Neural cell (in vitro differentiated cells): ENCODE data around the gene ST3GAL3. TPM values are rescaled to one million over a fixed set of nuclear protein-coding genes. Genes with fewer than 3 reads are reported as not detected.

Source experiments
- H2AFZ ChIP-seq: fragments of 200-600, 300-800 bp; sonication (generic), shearing (Covaris generic); 2 replicates; pipeline ENCODE4 v1.6.0; 2014; ENCODE audit warnings: low read depth, mild to moderate bottlenecking, antibody characterized with exemption, low read length, moderate library complexity
- H3F3A ChIP-seq: fragments of 200-600 bp; shearing (Covaris generic); 2 replicates; pipeline ENCODE4 v1.6.1; 2016; ENCODE audit warnings: mild to moderate bottlenecking, moderate library complexity, mixed read lengths, antibody characterized with exemption, low read length; ENCODE audit not compliant: insufficient read depth, poor library complexity, severe bottlenecking
- H3K27ac ChIP-seq: fragments of 200-600, 300-800 bp; sonication (generic), shearing (Covaris generic); 2 replicates; pipeline ENCODE4 v1.5.1; 2014; ENCODE audit warnings: mild to moderate bottlenecking, low read length, moderate library complexity
- H3K27me3 ChIP-seq: fragments of 300-800, 200-600 bp; sonication (generic), shearing (Covaris generic); 2 replicates; pipeline ENCODE4 v1.6.0; 2014; ENCODE audit warnings: mild to moderate bottlenecking, low read depth, low read length, moderate library complexity; ENCODE audit not compliant: insufficient read depth
- H3K36me3 ChIP-seq: fragments of 300-800, 200-600 bp; sonication (generic), shearing (Covaris generic); 2 replicates; pipeline ENCODE4 v1.5.1; 2014; ENCODE audit warnings: mild to moderate bottlenecking, antibody characterized with exemption, low read length, moderate library complexity; ENCODE audit not compliant: insufficient read depth
- H3K4me2 ChIP-seq: fragments of 300-800, 200-600 bp; sonication (generic), shearing (Covaris generic); 2 replicates; pipeline ENCODE4 v1.6.0; 2014; ENCODE audit warnings: mild to moderate bottlenecking, low read length
- H3K4me3 ChIP-seq: fragments of 300-800, 200-600 bp; sonication (generic), shearing (Covaris generic); 2 replicates; pipeline ENCODE4 v1.5.1; 2014; ENCODE audit warnings: mild to moderate bottlenecking, low read length, moderate library complexity
- H3K79me2 ChIP-seq: fragments of 200-600 bp; shearing (Covaris generic); replicated peaks from 2 replicates; pipeline ENCODE4 v1.6.0; 2014; ENCODE audit warnings: mild to moderate bottlenecking, low read length, moderate library complexity; ENCODE audit not compliant: insufficient read depth
- H3K9ac ChIP-seq: fragments of 300-800, 200-600 bp; sonication (generic), shearing (Covaris generic); 2 replicates; pipeline ENCODE4 v1.6.1; 2016; ENCODE audit warnings: mild to moderate bottlenecking, low read length, mixed read lengths
- H3K9me2 ChIP-seq: fragments of 200-600 bp; shearing (Covaris generic); 2 replicates; pipeline ENCODE4 v1.6.1; 2016; ENCODE audit warnings: mild to moderate bottlenecking, low read length, mixed read lengths; ENCODE audit not compliant: insufficient read depth
- H3K9me3 ChIP-seq: fragments of 200-600, 300-800 bp; sonication (generic), shearing (Covaris generic); 2 replicates; pipeline ENCODE4 v1.6.1; 2016; ENCODE audit warnings: mild to moderate bottlenecking, mixed run types, low read length, moderate library complexity, mixed read lengths
- H4K20me1 ChIP-seq: fragments of 200-600 bp; shearing (Covaris generic); 2 replicates; pipeline ENCODE4 v1.6.1; 2016; ENCODE audit warnings: mild to moderate bottlenecking, mixed run types; ENCODE audit not compliant: insufficient read depth
- CTCF ChIP-seq: fragments of 450-650 bp; IDR thresholded peaks from 2 replicates; pipeline ENCODE4 v1.5.1; 2014; ENCODE audit warnings: antibody characterized with exemption, mild to moderate bottlenecking, moderate library complexity; ENCODE audit not compliant: poor library complexity, severe bottlenecking
- EP300 ChIP-seq: fragments of 450-650 bp; conservative IDR thresholded peaks from 2 replicates; pipeline ENCODE4 v1.6.1; 2014; ENCODE audit warnings: antibody characterized with exemption, mild to moderate bottlenecking, moderate library complexity; ENCODE audit not compliant: poor library complexity, severe bottlenecking
- EZH2 ChIP-seq: fragments of 200-600, 300-800 bp; shearing (Covaris generic), sonication (generic); IDR thresholded peaks from 2 replicates; pipeline ENCODE4 v1.6.1; 2014; ENCODE audit warnings: antibody characterized with exemption, low read length, borderline replicate concordance, mild to moderate bottlenecking; ENCODE audit not compliant: insufficient read depth, poor library complexity, severe bottlenecking
- MXI1 ChIP-seq: fragments of 450-650 bp; conservative IDR thresholded peaks from 2 replicates; pipeline ENCODE4 v1.6.1; 2014; ENCODE audit warnings: antibody characterized with exemption, mild to moderate bottlenecking; ENCODE audit not compliant: poor library complexity, severe bottlenecking
- POLR2AphosphoS5 ChIP-seq: IDR thresholded peaks from 2 replicates; pipeline ENCODE4 v1.6.1; 2012
- RAD21 ChIP-seq: fragments of 450-650 bp; conservative IDR thresholded peaks from 2 replicates; pipeline ENCODE4 v1.6.1; 2014; ENCODE audit warnings: antibody characterized with exemption, mild to moderate bottlenecking, moderate library complexity
- SMC3 ChIP-seq: fragments of 450-650 bp; conservative IDR thresholded peaks from 2 replicates; pipeline ENCODE4 v1.6.1; 2014; ENCODE audit warnings: antibody characterized with exemption, mild to moderate bottlenecking, moderate library complexity; ENCODE audit not compliant: poor library complexity
- TAF1 ChIP-seq: IDR thresholded peaks from 2 replicates; pipeline ENCODE4 v1.6.1; 2012; ENCODE audit warnings: low read depth
- polyA plus RNA-seq: library from polyadenylated mRNA; depleted of rRNA; stranded (reverse); fragments of >200 nt; gene quantifications from 2 replicates; pipeline ENCODE4 v1.2.3, GENCODE V29; 2014
- TF ChIP-seq, protein P1 (sequence below): IDR thresholded peaks from 2 replicates; pipeline ENCODE4 v1.6.1; 2012; ENCODE audit warnings: borderline replicate concordance

ST3GAL3 gene
- polyA plus RNA-seq, 1 donor from 2014 or later: 36.8 TPM

DNA sequence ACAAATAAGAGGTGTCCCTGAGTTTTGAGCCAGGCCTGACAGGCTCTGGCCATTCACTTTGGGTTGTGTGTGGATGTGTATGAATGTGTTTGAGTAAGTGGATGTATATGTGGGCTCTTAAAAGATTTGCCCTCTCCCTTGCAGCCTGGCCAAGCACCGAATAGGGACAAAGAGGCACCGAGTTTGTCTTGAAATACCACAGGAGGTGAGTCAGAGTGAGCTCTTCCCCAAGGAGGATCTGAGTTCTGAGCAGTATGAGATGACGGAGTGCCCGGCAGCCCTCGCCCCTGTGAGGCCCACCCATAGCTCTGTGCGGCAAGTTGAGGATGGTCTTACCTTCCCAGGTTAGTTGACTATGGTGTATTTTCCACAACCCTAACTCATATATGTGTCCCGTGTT lies 38.4 kb upstream of the ST3GAL3 start:
- H3K27ac ChIP-seq: no peak overlapping the region
- H4K20me1 ChIP-seq: no peaks in the 10 kb centered on the region
- H3K36me3 ChIP-seq: no peaks in the 10 kb centered on the region
- no peaks in the 10 kb centered on the region for H3K9me2 ChIP-seq
- no peaks in the 10 kb centered on the region for H3K79me2 ChIP-seq
- H3F3A ChIP-seq: no peaks in the 10 kb centered on the region
- H3K9ac ChIP-seq: no peak overlapping the region
- no peak overlapping the region for H3K4me2 ChIP-seq
- no peaks in the 10 kb centered on the region for H3K9me3 ChIP-seq
- no peaks in the 10 kb centered on the region for H3K27me3 ChIP-seq
- no peak overlapping the region for H3K4me3 ChIP-seq
- TF ChIP-seq EZH2: no peak
- TF ChIP-seq POLR2AphosphoS5: no peak
- TF ChIP-seq MXI1: no peak
- TF ChIP-seq TAF1: no peak
- TF ChIP-seq SMC3: no peak
- TF ChIP-seq, protein P1, sequence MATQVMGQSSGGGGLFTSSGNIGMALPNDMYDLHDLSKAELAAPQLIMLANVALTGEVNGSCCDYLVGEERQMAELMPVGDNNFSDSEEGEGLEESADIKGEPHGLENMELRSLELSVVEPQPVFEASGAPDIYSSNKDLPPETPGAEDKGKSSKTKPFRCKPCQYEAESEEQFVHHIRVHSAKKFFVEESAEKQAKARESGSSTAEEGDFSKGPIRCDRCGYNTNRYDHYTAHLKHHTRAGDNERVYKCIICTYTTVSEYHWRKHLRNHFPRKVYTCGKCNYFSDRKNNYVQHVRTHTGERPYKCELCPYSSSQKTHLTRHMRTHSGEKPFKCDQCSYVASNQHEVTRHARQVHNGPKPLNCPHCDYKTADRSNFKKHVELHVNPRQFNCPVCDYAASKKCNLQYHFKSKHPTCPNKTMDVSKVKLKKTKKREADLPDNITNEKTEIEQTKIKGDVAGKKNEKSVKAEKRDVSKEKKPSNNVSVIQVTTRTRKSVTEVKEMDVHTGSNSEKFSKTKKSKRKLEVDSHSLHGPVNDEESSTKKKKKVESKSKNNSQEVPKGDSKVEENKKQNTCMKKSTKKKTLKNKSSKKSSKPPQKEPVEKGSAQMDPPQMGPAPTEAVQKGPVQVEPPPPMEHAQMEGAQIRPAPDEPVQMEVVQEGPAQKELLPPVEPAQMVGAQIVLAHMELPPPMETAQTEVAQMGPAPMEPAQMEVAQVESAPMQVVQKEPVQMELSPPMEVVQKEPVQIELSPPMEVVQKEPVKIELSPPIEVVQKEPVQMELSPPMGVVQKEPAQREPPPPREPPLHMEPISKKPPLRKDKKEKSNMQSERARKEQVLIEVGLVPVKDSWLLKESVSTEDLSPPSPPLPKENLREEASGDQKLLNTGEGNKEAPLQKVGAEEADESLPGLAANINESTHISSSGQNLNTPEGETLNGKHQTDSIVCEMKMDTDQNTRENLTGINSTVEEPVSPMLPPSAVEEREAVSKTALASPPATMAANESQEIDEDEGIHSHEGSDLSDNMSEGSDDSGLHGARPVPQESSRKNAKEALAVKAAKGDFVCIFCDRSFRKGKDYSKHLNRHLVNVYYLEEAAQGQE: no peak
- H2AFZ ChIP-seq: no peak overlapping the region

DNA sequence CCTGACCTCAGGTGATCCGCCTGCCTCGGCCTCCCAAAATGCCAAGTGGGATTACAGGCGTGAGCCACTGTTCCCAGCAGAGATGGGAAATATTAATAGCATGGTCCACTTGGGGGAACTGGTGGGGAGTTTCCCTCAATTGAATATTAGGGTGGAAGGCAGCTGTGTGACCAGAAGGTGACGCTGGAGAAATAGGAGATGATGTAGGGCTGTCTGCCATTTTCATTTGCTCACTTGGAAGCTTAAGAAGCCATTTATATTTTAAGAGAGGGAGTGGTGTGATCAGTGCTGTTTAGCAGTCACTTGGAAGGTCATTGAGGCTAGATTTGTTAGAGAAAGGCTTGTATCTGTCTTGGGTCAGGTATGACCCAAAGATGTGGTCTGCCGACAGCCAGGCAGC lies 37.5 kb upstream of the ST3GAL3 start:
- no peaks in the 10 kb centered on the region for H3K27me3 ChIP-seq
- H3K9ac ChIP-seq: no peak overlapping the region
- no peaks in the 10 kb centered on the region for H4K20me1 ChIP-seq
- H3F3A ChIP-seq: no peaks in the 10 kb centered on the region
- no peaks in the 10 kb centered on the region for H3K79me2 ChIP-seq
- TF ChIP-seq SMC3: no peak
- TF ChIP-seq EZH2: no peak
- TF ChIP-seq, protein P1: no peak
- no peak for TF ChIP-seq RAD21
- TF ChIP-seq MXI1: no peak
- no peak for TF ChIP-seq CTCF
- TF ChIP-seq EP300: no peak
- TF ChIP-seq POLR2AphosphoS5: no peak
- no peak for TF ChIP-seq TAF1
- H3K9me2 ChIP-seq: no peaks in the 10 kb centered on the region
- H3K4me3 ChIP-seq: no peak overlapping the region
- no peak overlapping the region for H2AFZ ChIP-seq
- H3K4me2 ChIP-seq: no peak overlapping the region
- H3K27ac ChIP-seq: no peak overlapping the region
- no peaks in the 10 kb centered on the region for H3K9me3 ChIP-seq
- H3K36me3 ChIP-seq: no peaks in the 10 kb centered on the region
